OCI-LY7 (cell line): ENCODE results near the gene NRG2. TPM values are rescaled to one million over a fixed set of nuclear protein-coding genes. Genes with fewer than 3 reads are reported as not detected.

Source experiments
- BruUV-seq: library from RNA; stranded (reverse); fragments of 400-500 nt; replicated peaks from 2 replicates; lab custom pipeline; 2021; lab: Mats Ljungman, UMichigan
- CTCF ChIA-PET: fragments of 300-600 bp; sonication (Branson Sonifier 250); formaldehyde crosslinking; loops from one replicate; lab custom pipeline; 2022; ENCODE audit warnings: antibody characterized with exemption; ENCODE audit not compliant: unreplicated experiment; lab: Charles Lee
- POLR2A ChIA-PET: fragments of 300-600 bp; sonication (Branson Sonifier 250); formaldehyde crosslinking; loops from one replicate; lab custom pipeline; 2022; ENCODE audit warnings: antibody characterized with exemption; lab: Charles Lee
- DNase-seq: peaks from one replicate; pipeline ENCODE4 v3.0.0-alpha.2; 2015; ENCODE audit warnings: low spot score
- H2AFZ ChIP-seq: fragments of 200-600 bp; sonication (generic), shearing (Covaris generic); 2 replicates; pipeline ENCODE4 v1.6.1; 2014; ENCODE audit warnings: mild to moderate bottlenecking, antibody characterized with exemption, low read length, moderate library complexity
- H3K27ac ChIP-seq: fragments of 200-600 bp; sonication (generic); 2 replicates; pipeline ENCODE4 v1.5.1; 2014; ENCODE audit warnings: mixed run types, low read depth, mild to moderate bottlenecking, moderate library complexity, low read length, inconsistent platforms; ENCODE audit not compliant: poor library complexity, severe bottlenecking
- H3K36me3 ChIP-seq: fragments of 200-600 bp; sonication (generic); 2 replicates; pipeline ENCODE4 v1.6.1; 2014; ENCODE audit warnings: mild to moderate bottlenecking, antibody characterized with exemption, low read length, moderate library complexity, mixed read lengths; ENCODE audit not compliant: insufficient read depth
- H3K4me1 ChIP-seq: fragments of 200-600 bp; sonication (generic); 2 replicates; pipeline ENCODE4 v1.5.1; 2014; ENCODE audit warnings: mild to moderate bottlenecking, low read length; ENCODE audit not compliant: insufficient read depth, poor library complexity, severe bottlenecking
- H3K4me2 ChIP-seq: fragments of 200-600 bp; sonication (generic); 2 replicates; pipeline ENCODE4 v1.6.1; 2014; ENCODE audit warnings: mild to moderate bottlenecking, low read length
- H3K4me3 ChIP-seq: fragments of 200-600 bp; sonication (generic); 2 replicates; pipeline ENCODE4 v1.5.1; 2014; ENCODE audit warnings: mild to moderate bottlenecking, low read depth, low read length; ENCODE audit not compliant: poor library complexity, severe bottlenecking
- H3K79me2 ChIP-seq: fragments of 200-600 bp; sonication (generic); 2 replicates; pipeline ENCODE4 v1.6.1; 2016; ENCODE audit warnings: low read depth, mild to moderate bottlenecking, low read length, moderate library complexity, mixed read lengths; ENCODE audit not compliant: insufficient read depth
- H3K9me2 ChIP-seq: fragments of 200-600 bp; sonication (generic); 2 replicates; pipeline ENCODE4 v1.6.1; 2016; ENCODE audit warnings: mild to moderate bottlenecking, low read length, mixed read lengths; ENCODE audit not compliant: insufficient read depth
- H3K9me3 ChIP-seq: fragments of 200-600 bp; sonication (generic); 2 replicates; pipeline ENCODE4 v1.6.1; 2014; ENCODE audit warnings: mild to moderate bottlenecking, mixed run types, low read length, mixed read lengths
- H4K20me1 ChIP-seq: fragments of 200-600 bp; sonication (generic); 2 replicates; pipeline ENCODE4 v1.6.1; 2014; ENCODE audit warnings: mild to moderate bottlenecking, antibody characterized with exemption, low read length, moderate library complexity, mixed read lengths; ENCODE audit not compliant: insufficient read depth
- CTCF ChIP-seq: fragments of 200-600 bp; sonication (generic); conservative IDR thresholded peaks from 2 replicates; pipeline ENCODE4 v1.5.1; 2014; ENCODE audit warnings: mild to moderate bottlenecking, antibody characterized with exemption, low read length, moderate library complexity, mixed read lengths
- EZH2phosphoT487 ChIP-seq: fragments of 200-600 bp; sonication (generic); IDR thresholded peaks from 2 replicates; pipeline ENCODE4 v1.6.1; 2018; ENCODE audit warnings: low read depth, borderline replicate concordance, mild to moderate bottlenecking, mixed run types, antibody characterized with exemption, low read length, moderate library complexity, mixed read lengths
- intact Hi-C: fragments of 100-400 bp; cut with micrococcal nuclease; formaldehyde crosslinking; loops from one replicate; pipeline ENCODE4 v1.10.0; 2022; ENCODE audit not compliant: unreplicated experiment
- total RNA-seq, 2 experiments: library from RNA; depleted of rRNA in 1 of 2; stranded (reverse); fragments of >200 nt in 1 of 2; shearing (Covaris generic) in 1 of 2; gene quantifications; 2 replicates each; pipeline ENCODE4 v1.2.3, GENCODE V29; 2014 to 2022

The NRG2 gene
- total RNA-seq, 2 experiments from 2014 or later: 1.7 TPM; not detected in 1

DNA sequence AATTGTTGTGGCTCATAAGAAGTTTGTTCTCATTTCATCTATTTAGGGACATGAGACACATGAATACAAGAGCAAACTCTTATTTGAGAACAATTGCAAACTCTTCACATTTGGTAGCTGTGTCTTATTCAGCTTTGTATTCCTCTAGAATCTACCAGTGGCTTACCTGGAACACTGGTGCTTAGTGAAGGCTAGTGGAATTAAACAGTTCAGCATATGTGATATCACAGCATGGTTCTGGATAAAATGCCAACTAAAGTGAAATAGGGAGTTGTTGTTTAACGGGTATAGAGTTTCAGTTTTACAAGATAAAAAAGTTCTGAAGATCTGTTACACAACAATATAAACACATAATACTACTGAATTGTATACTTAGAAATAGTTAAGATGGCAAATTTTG, 48.9 kb downstream of the NRG2 start:
- POLR2A ChIA-PET: no interaction called here
- no TSS peak for BruUV-seq

GRCh38 chr5:139985733-139986132, 57.4 kb downstream of the NRG2 start:
- ChIA-PET POLR2A (no interaction called here), CTCF (no interaction called here)
- intact Hi-C loops: no loop called here
- Histone ChIP-seq H2AFZ (no peak overlapping the region), H3K27ac (no peak overlapping the region), H3K36me3 (no peaks in the 10 kb centered on the region), H3K4me2 (no peak overlapping the region), H3K4me1 (no peaks in the 10 kb centered on the region), H3K79me2 (no peaks in the 10 kb centered on the region), H4K20me1 (no peaks in the 10 kb centered on the region), H3K9me2 (no peaks in the 10 kb centered on the region), H3K4me3 (no peak overlapping the region), H3K9me3 (no peaks in the 10 kb centered on the region)
- DNase-seq: no peak
- no TSS peak for BruUV-seq
- TF ChIP-seq EZH2phosphoT487 (no peak), CTCF (no peak)

More for the DNA sequence above, 48.9 kb downstream of the NRG2 start:
- Histone ChIP-seq H3K27ac (no peak overlapping the region), H3K36me3 (no peaks in the 10 kb centered on the region), H3K4me2 (no peak overlapping the region), H4K20me1 (no peaks in the 10 kb centered on the region), H3K79me2 (no peaks in the 10 kb centered on the region), H3K4me1 (no peaks in the 10 kb centered on the region), H3K9me2 (no peaks in the 10 kb centered on the region), H2AFZ (no peak overlapping the region), H3K9me3 (no peaks in the 10 kb centered on the region), H3K4me3 (no peak overlapping the region)
- CTCF ChIA-PET: no interaction called here
- no peak for DNase-seq
- TF ChIP-seq CTCF (no peak), EZH2phosphoT487 (no peak)
- intact Hi-C loops: no loop called here

GRCh38 chr5:139985290-139985689, 57.8 kb downstream of the NRG2 start:
- ChIA-PET POLR2A (no interaction called here), CTCF (interaction anchor here (0.6 kb wide), 1 partner anchor 119 kb away, joined by 3 read pairs; no protein-coding TSS in a partner anchor)
- no peaks in the 10 kb centered on the region for H3K79me2 ChIP-seq
- no peaks in the 10 kb centered on the region for H3K36me3 ChIP-seq
- H2AFZ ChIP-seq: no peak overlapping the region
- no peaks in the 10 kb centered on the region for H3K9me2 ChIP-seq
- H3K4me3 ChIP-seq: no peak overlapping the region
- no peak overlapping the region for H3K27ac ChIP-seq
- H3K4me2 ChIP-seq: no peak overlapping the region
- no peaks in the 10 kb centered on the region for H3K4me1 ChIP-seq
- TF ChIP-seq EZH2phosphoT487 (no peak), CTCF (no peak)
- DNase-seq: no peak
- H3K9me3 ChIP-seq: no peaks in the 10 kb centered on the region
- H4K20me1 ChIP-seq: no peaks in the 10 kb centered on the region
- BruUV-seq: no TSS peak
- intact Hi-C loops: no loop called here
